Natural killer cell (primary cell): ENCODE results near the gene CFAP299. TPM values are rescaled to one million over a fixed set of nuclear protein-coding genes. Genes with fewer than 3 reads are reported as not detected.

Source experiments
- ATAC-seq, 3 donors: fragments of 150-1000 bp in 2 of 3; fragments of 200-7000 bp in 1 of 3; cut with Tn5 transposase; 1 replicate in 1 of 3; 2 replicates in 2 of 3; pipeline ENCODE4 v1.10.0; 2021; ENCODE audit warnings: mild to moderate bottlenecking in 2 of 3, moderate library complexity in 2 of 3
- DNase-seq, 2 donors: peaks; one replicate each; pipeline versions ENCODE4 v3.0.0 to v3.0.0-alpha.2; 2013 to 2021; ENCODE audit warnings: mixed read lengths in 1 of 2
- H3K27ac ChIP-seq: one replicate; pipeline ENCODE4 v1.5.1; 2013; ENCODE audit warnings: mild to moderate bottlenecking, low read length
- H3K27me3 ChIP-seq: one replicate; pipeline ENCODE4 v1.6.1; 2013; ENCODE audit warnings: low read length; ENCODE audit not compliant: control insufficient read depth, insufficient read depth
- H3K36me3 ChIP-seq: one replicate; pipeline ENCODE4 v1.6.1; 2013; ENCODE audit warnings: low read length; ENCODE audit not compliant: control insufficient read depth, insufficient read depth
- H3K4me1 ChIP-seq: one replicate; pipeline ENCODE4 v1.6.1; 2013; ENCODE audit warnings: low read length; ENCODE audit not compliant: control insufficient read depth, insufficient read depth
- H3K4me3 ChIP-seq: one replicate; pipeline ENCODE4 v1.5.1; 2013; ENCODE audit warnings: low read length
- H3K9me3 ChIP-seq: one replicate; pipeline ENCODE4 v1.6.1; 2013; ENCODE audit warnings: low read length; ENCODE audit not compliant: control insufficient read depth, insufficient read depth
- H3K27ac Mint-ChIP-seq, 2 donors: one replicate each; pipeline ENCODE4 v1.8.0; 2022; ENCODE audit warnings: mild to moderate bottlenecking in 2 of 2, mixed read lengths in 2 of 2, moderate library complexity in 1 of 2
- H3K27me3 Mint-ChIP-seq, 2 donors: one replicate each; pipeline ENCODE4 v1.8.0; 2022; ENCODE audit warnings: low read depth in 2 of 2, mixed read lengths in 2 of 2
- H3K36me3 Mint-ChIP-seq: one replicate; pipeline ENCODE4 v1.8.0; 2022; ENCODE audit warnings: mixed read lengths
- H3K4me1 Mint-ChIP-seq, 2 donors: one replicate each; pipeline ENCODE4 v1.8.0; 2022; ENCODE audit warnings: mixed read lengths in 2 of 2
- H3K4me3 Mint-ChIP-seq: one replicate; pipeline ENCODE4 v1.8.0; 2022; ENCODE audit warnings: mild to moderate bottlenecking, moderate library complexity, mixed read lengths
- H3K9me3 Mint-ChIP-seq, 2 donors: one replicate each; pipeline ENCODE4 v1.8.0; 2022; ENCODE audit warnings: mixed read lengths in 2 of 2
- CTCF ChIP-seq: fragments of 200-600 bp; IDR thresholded peaks from one replicate; pipeline ENCODE4 v1.8.0; 2022; ENCODE audit warnings: antibody characterized with exemption
- WGBS: methylation state at CpG from one replicate; pipeline ENCODE4 v1.1.7; 2013; ENCODE audit warnings: missing lambda C conversion rate; ENCODE audit not compliant: insufficient coverage; 5-methylcytosine and 5-hydroxymethylcytosine counted together
- intact Hi-C: fragments of 100-400 bp; cut with micrococcal nuclease; formaldehyde crosslinking; loops from one replicate; pipeline ENCODE4 v1.14.2; 2022
- total RNA-seq, 4 donors: library from RNA; stranded (reverse); fragments of 120-200 nt in 1 of 4; gene quantifications; one replicate each; pipeline versions ENCODE4 v1.2.3 to v1.2.4, GENCODE V29; 2013 to 2022

The CFAP299 gene
- total RNA-seq, 3 donors from 2014 or later (not counting 1 experiment from before 2014, with no cell fraction given) = not detected

GRCh38 chr4:80385397-80386280, 50.1 kb downstream of the CFAP299 start:
- H3K36me3 Mint-ChIP-seq = peaks cover 6% of the 10 kb centered on the region
- WGBS = 95% methylated on average over 25 of the region's 25 CpGs
- intact Hi-C loops = no loop called here

GRCh38 chr4:80386281-80386886, 50.9 kb downstream of the CFAP299 start:
- Mint-ChIP-seq H3K4me1 (no peaks in the 10 kb centered on the region), H3K4me3 (no peak overlapping the region), H3K36me3 (peaks cover 6% of the 10 kb centered on the region), H3K27ac (no peak overlapping the region), H3K27me3 (peaks cover 0 to 9% of the 10 kb centered on the region in 2 donors), H3K9me3 (peaks cover 0 to 2% of the 10 kb centered on the region in 2 donors)
- ATAC-seq (no peak), DNase-seq (no peak)
- no peak for TF ChIP-seq CTCF
- Histone ChIP-seq H3K4me3 (no peak overlapping the region), H3K9me3 (no peaks in the 10 kb centered on the region), H3K27ac (no peak overlapping the region), H3K4me1 (no peaks in the 10 kb centered on the region), H3K36me3 (no peaks in the 10 kb centered on the region), H3K27me3 (no peaks in the 10 kb centered on the region)
- intact Hi-C loops = no loop called here
- WGBS = 98% methylated on average over 42 of the region's 42 CpGs

More at GRCh38 chr4:80385397-80386280, 50.1 kb downstream of the CFAP299 start:
- Mint-ChIP-seq H3K4me1 (no peaks in the 10 kb centered on the region), H3K9me3 (peaks cover 0 to 2% of the 10 kb centered on the region in 2 donors), H3K4me3 (no peak overlapping the region), H3K27me3 (peaks cover 4 to 9% of the 10 kb centered on the region in 2 donors), H3K27ac (no peak overlapping the region)
- Histone ChIP-seq H3K4me3 (no peak overlapping the region), H3K4me1 (no peaks in the 10 kb centered on the region), H3K27ac (no peak overlapping the region), H3K27me3 (no peaks in the 10 kb centered on the region), H3K36me3 (no peaks in the 10 kb centered on the region), H3K9me3 (no peaks in the 10 kb centered on the region)
- no peak for ATAC-seq
- TF ChIP-seq CTCF = no peak
- no peak for DNase-seq

- no peaks in the 10 kb centered on the region for H3K4me1 ChIP-seq
- WGBS = 95% methylated on average over 11 of the region's 11 CpGs
- no peak overlapping the region for H3K27ac Mint-ChIP-seq
- TF ChIP-seq CTCF = no peak
- intact Hi-C loops = no loop called here
- H3K9me3 Mint-ChIP-seq = no peaks in the 10 kb centered on the region
- H3K27me3 ChIP-seq = no peaks in the 10 kb centered on the region
- no peak overlapping the region for H3K4me3 ChIP-seq
- H3K9me3 ChIP-seq = no peaks in the 10 kb centered on the region
- ATAC-seq (no peak), DNase-seq (no peak)
- H3K27ac ChIP-seq = no peak overlapping the region
- H3K36me3 ChIP-seq = no peaks in the 10 kb centered on the region
- no peaks in the 10 kb centered on the region for H3K36me3 Mint-ChIP-seq
- no peaks in the 10 kb centered on the region for H3K27me3 Mint-ChIP-seq
- no peaks in the 10 kb centered on the region for H3K4me1 Mint-ChIP-seq
- H3K4me3 Mint-ChIP-seq = no peak overlapping the region
These were observed 52.1 kb downstream of the CFAP299 start for GRCh38 chr4:80387390-80388283.
